HG02973 (cell line): Measurements from ENCODE around the gene CD55.
"Not testable (repeated sequence)": the region's sequence is repeated elsewhere in the genome, so short reads cannot be mapped to it uniquely, and the experiment has no call there.

ENCODE experiments used
- ATAC-seq: cut with Tn5 transposase; IDR thresholded peaks from one replicate; pipeline ENCODE4 v1.9.1; 2021; ENCODE audit warnings: moderate library complexity; ENCODE audit not compliant: unreplicated experiment

Gene CD55

DNA sequence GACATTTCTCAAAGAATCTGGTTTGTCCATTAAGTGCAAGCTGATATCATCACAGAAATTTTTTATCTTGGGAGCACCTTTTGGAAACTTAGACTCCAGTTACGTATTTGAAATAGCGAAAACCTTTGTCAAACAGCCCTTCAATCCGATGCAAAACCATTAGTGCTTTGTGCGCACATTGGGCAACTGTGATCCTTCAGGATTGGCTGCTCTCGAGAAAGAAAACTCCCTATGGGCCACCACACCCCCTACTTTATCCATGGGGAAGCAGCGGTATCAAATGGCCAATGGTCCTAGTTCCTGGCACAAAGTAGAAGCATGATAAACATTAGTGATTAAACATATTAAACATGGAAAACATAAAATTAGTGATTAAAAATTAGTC, 16.0 kb upstream of the CD55 start:
- ATAC-seq = no peak

DNA sequence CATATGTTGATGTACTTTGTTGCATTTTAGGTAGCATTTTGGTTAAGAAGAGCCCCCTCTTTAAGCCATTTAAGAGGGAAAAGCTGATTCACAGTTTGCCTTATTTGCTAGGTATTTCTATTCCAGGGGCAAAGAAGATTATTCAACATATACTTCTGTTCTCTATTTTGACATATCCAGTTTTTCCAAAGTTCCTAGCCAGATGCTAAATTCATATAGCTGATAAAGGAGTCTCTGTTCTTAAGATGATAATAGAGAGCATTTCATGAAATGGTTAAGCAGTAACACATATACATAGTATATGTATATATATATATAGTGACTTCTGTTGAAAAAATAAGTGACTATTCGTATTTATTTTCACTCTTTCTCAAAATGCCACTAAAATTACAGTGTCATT, 15.5 kb upstream of the CD55 start:
- ATAC-seq = no peak

DNA sequence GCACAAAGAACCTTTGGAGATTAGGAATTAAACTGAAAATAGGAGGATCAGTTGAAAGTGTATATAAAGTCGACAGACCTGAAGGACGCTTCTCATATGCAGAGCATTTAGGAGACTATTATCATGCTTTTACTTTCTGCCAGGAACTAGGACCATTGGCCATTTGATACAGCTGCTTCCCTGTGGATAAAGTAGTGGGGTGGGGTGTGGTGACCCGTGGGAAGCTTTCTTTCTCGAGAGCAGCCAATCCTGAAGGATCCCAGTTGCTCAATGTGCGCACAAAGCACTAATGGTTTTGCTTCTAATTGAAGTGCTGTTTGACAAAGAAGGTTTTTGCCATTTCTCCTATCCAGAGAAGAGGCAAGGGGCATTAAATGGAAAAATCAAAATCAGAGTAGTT, 14.9 kb upstream of the CD55 start:
- ATAC-seq = no peak

DNA sequence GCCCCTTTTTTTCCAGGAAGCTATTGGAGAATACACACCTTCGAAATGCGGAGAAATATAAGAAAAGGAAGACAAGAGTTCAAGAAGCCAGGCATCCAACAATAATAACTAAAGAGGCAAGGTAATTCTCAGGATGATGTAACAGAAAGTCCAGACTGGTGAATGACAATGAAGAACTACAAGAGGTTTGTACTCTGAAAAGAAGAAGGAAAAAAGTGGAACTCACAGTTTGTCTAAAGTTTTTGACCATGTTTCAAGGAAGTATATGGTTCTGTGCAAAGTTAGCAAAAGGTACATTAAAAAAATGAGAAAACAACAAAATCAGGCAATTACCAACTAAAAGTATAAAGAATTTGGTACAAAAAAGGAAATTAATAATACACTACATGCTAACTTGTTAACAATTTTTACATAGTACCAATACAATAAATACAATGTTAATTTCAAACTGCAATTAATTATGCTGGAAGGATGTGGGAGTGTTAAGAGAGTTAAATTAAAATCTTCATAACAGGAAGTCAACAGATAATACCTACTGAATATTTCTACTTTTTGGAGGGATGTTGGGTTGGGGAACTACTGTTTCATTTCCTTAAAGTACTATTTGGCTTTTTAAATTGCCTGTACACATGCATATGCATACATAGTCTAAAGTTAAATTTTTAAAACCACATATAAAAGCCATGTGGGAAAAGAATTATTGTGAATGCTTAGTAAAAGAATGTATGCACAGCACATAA, 12.9 kb upstream of the CD55 start:
- ATAC-seq = no peak

DNA sequence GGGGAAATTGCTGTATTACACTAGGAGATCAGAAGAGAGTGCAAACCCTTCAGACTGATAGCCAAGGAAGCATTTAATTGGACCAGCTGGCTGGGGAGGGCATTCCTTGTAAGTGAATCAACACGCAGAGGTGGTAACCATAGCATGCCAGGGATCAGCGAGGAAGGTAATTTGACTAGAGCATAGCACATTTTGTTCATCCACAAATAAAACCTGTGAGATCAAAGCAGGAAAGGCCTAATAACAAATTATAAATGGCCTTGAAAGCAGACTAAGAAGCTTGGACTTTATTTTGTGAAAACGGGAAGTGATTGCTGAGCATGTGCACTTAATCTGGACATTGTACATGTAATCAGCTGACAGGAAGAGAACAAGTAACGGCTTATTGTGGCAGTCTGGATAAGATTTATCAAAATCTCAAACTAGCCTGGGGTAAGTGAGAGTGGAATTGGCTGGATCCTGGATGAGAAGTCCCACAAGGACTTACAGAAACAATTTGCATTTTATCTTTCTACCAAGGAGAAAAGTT, 11.7 kb upstream of the CD55 start:
- ATAC-seq = no peak

DNA sequence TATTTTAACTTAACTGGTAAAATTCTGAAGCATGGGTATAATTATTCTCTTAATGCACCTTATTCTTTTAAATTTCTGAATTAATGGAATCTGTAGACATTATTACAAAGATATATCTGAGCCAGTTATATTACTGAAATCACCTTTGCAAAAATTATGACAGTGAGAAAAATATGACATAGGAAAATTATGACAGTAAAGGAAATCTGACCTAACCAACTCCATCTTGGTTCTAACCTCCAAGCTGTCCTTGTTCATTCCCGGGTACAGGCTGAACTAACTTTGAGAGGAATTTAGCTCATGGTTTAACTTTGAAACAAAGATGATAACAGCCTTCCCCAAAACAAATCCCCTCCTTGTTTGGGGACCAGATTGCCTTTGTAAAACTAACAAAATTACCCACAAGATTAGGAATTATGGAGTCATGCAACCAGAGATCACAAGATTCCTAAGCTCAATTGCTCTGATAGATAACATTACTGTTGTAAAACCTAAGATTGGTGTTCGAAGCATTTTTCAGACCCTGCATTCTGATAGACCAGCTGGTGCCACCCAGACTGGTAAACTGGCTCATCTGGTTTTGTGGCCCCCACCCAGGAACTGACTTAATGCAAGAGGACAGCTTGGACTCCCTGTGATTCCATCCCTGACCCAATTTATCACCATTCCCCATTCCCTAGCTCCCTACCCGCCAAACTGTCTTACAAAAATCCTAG, 9.4 kb upstream of the CD55 start:
- no peak for ATAC-seq

DNA sequence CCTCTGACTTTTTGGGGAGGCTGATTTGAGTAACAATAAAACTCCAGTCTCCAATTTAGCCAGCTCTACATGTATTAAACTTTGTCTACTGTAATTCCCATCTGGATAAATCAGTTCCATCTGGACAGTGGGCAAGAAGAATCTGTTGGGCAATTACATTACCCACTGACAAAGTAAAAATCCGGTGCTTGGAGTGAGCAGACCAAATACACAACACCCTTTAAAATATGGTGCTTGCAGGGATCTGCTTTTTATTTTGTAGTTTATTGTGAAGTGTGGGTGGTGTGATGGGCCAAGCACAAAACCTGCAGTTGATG, 8.9 kb upstream of the CD55 start:
- ATAC-seq = no peak

DNA sequence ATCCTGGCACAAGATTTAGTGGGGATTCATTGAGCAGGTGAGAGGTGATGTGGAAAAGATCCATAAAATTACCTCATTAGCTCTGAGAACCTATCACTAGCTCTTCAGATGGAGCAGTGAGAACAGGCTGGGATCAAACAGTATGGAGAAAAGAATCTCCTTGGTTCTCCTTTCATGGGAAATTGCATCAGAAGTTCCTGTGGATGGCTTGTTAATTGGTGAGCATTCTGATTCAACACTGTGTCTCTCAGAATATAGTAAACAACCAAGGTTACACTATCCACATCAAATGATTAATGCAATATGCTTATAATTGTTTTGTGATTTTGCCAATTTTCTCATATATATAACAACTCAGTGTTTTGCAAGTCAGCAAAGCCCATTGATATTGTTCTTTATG, 8.3 kb upstream of the CD55 start:
- ATAC-seq = no peak

DNA sequence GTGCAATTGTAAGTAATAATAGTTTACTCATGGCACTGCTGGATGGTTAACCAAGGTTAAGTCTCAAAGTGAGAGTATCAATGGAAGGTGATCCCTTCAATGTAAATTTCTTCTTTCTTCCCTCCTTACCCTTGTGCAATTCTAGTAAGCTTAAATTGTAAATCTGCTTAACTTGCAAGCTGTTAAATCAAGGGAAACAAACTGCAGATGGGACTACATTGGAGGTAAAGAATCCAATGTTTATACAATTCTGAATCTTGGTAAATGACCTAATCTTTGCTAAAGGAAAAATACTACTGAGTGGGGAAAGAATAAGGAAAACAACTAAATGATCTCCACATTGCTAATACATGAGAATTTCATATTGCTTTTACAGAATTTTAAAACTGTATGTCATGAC, 6.7 kb upstream of the CD55 start:
- no peak for ATAC-seq

DNA sequence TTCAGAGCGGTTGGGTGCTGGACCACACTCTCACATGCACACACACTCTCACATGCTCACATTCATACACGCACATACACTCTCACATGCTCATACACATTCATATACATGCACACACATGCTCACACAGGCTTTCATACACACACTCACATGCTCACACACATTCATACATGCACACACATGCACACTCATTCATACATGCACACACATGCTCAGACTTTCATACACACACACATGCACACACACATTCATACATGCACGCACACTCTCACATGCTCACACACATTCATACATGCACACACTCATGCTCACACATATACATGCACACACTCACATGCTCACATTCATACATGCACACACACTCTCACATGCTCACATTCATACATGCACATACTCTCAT, 6.0 kb upstream of the CD55 start:
- ATAC-seq = no peak

DNA sequence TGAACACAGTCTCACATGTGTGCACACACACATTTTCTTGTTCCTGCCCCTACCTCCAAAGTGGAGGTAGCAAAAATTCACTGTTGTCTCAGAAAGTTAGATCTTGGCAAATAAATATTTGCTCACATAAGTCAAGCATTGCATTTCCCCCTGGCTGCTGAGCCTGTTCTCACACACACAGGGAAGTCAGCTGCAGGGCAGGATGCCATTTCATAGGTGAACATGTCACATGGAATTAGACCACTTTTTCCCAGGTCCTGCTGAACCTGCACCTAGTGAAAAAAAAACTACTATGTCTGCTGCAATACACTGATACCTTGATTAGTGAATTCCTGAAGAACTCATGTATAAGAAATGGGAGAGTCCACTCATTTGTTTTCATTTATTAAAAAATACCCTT, 5.3 kb upstream of the CD55 start:
- no peak for ATAC-seq

DNA sequence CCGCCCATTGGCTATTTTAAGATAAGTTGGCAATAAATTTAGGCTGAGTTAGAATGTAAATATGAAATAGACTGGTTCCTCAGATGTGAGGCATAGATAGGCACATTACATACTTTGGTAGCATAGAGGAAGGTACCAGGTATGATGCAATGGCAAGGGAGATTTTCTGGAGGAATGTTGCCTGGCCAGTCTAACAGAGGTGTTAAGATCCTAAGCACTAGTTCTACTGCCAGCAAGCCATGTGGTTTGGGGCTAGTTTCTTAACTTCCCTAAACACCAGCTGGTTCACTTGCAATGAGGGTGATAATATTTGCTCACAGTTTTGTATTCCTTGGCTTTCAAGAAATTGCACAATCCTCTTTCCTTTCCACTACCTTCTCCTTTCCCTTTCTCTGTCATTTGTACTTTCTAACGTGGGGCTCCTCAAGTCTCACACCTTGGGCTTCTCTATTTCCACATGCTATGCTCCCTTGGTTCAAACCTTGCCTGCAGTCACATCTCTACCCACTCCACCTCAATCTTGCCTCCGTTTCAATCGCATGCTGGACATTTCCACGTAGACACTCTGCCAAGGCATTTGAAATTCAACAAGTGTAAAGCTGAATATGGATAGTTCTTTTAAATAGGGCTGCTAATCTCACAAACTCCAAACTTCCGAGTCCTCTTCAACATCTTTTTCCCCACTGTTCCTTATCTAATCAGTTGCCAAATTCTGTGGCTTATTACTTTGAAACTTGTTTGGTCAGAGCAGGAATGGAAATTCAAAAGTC, 4.7 kb upstream of the CD55 start:
- no peak for ATAC-seq

DNA sequence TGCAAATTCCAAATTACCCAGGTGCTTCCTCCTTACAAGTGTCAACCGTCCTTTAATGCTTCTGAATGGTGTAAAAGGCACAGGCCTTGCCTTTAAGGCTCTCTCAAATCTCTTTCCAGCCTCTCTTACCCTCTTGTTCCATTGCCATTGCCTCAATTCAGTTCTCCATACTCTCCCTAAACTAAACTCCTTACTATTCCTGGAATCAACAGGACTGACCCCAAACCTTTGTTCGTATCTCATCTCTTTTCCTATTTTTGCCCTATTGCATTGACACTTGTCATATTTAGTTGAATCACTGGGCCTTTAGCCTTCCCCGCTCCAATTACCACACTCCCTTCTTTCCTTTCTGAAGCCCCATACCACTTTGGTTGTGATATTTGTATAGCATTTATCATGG, 3.9 kb upstream of the CD55 start:
- ATAC-seq = no peak

DNA sequence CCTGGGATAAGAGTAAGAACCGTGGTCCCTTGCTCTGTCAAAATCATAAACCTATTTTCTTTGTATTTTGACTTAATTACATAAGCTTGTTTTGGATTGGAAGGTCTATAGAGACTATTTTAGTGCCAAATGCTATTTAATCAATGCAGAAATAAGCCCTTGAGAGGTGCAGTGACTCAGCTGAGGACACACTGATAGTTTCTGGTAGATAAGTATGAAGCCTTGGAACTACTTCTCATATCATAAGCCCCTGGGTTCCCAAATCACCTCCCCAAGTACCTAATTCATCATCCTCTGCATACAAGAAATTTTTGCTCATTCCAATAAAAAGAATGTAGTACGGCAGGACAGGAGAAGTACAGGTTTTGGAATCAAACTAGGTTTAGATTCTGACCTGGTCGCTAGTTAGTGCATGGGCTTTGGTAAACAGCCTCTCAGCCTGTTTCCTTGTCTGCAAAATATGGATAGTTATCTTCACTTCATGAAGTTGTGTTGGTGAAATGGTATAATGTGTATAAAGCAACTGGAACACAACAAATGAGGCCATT, 3.3 kb upstream of the CD55 start:
- no peak for ATAC-seq

DNA sequence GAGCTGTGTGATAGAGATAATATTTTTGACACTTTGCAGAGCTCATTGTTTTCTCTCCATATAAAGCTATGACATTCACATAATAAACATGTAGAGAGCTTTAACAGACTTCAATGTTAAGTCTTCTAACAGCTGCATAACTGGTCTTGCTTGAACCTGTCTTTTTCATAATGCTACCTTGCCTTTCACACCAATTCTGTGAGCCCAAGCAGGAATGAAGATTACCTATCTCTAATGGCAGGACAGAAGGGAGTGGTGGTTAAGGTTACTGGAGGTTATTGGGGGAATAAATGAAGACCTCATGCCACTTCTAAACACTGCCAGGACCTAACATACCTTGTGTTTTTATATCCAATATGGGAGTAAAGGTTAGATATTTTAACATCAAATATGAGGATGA, 2.3 kb upstream of the CD55 start:
- ATAC-seq = no peak

DNA sequence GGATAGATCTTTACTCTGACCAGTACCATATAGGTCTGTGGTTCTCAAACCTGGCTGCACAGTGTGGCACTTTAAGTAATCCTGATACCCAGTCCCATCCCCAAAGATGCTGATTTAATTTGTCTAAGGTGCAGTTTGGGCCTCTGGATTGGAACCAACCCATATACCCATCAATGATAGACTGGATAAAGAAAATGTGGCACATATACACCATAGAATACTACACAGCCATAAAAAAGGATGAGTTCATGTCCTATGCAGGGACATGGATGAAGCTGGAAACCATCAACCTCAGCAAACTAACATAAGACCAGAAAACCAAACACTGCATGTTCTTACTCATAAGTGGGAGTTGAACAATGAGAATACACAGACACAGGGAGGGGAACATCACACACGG, 1.4 kb upstream of the CD55 start:
- ATAC-seq = not testable (repeated sequence)

DNA sequence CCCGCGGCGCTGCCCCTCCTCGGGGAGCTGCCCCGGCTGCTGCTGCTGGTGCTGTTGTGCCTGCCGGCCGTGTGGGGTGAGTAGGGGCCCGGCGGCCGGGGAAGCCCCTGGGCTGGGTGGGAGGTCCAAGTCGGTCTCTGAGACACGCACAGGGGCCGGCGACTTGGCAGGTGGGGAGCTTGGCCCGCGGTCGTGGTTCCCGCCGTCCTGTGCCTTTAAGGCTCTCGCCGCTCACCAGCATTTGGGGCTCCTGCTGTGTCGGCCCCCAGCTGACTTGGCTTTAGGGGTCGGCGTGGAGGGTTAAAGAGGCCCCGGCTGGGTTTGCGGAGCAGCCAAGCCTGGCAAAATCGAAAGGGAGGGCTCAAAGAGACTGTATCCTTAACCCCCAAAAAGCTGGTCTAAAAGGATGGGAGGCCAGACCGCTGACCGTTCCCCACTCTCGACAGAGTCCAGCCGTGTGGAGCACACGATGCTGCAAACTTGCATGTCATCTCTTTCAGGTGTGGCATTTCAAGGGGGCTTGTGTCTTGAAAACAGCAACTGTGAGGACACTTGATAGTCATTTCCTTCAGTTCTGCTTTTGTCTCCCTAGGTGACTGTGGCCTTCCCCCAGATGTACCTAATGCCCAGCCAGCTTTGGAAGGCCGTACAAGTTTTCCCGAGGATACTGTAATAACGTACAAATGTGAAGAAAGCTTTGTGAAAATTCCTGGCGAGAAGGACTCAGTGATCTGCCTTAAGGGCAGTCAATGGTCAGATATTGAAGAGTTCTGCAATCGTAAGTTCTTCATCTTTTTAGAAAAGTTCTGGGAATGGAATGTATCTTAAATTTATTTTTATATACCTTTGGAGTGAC, 540 bp downstream of the CD55 start:
- peak; percentile 32 for ATAC-seq

DNA sequence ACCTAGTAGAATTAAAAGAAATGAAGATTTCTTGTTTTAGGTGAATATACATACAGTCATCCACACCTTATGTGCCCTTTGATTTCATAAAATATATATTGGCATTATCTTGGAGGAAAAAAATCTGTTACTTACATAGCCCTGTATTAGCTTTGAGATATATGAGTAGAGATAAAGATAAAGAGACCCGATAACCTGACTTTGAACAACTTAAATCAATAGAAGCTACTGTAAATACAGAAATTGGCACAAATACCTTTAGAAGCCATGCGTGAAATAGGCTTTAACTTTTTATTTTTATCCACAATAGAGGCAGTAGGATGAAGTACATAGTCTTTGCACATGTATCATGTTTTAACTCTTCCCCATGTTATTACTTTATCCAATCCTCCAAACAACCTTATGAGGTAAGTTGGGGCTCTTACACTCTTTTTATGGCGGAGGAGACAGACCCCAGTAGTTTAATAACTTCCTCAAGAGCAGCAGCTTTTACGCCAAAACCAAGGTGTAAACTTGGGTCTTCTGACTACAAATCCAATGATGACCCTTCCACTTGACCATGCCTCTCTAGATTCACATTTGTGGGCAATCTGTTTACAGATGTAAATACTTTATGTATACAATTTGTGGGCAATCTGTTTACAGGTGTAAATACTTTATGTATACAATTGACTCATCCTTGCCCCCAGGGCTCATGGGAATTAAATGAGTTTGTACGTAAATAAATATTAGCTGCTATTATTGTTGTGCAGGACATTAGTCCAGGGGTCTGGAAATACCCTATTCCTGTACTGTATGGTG, 2.1 kb downstream of the CD55 start:
- no peak for ATAC-seq

DNA sequence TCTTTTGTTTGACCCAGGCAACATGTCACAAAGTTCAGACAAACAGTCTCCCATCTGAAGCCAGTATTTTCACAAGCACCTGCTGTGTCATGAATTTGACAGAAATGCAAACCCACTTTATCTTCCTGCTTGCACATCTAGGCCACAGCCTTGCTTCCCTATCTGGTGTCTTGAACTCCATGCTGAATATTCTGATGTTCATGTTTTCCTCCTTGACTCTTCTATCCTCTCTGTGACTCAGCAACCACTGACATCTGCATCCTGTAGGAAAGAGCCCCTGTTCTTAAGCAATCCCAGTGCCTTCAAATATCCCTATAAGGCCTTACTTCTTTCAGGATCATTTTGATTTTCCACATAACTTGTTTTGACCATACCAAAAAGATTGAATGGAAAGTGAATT, 6.5 kb downstream of the CD55 start:
- ATAC-seq = no peak

DNA sequence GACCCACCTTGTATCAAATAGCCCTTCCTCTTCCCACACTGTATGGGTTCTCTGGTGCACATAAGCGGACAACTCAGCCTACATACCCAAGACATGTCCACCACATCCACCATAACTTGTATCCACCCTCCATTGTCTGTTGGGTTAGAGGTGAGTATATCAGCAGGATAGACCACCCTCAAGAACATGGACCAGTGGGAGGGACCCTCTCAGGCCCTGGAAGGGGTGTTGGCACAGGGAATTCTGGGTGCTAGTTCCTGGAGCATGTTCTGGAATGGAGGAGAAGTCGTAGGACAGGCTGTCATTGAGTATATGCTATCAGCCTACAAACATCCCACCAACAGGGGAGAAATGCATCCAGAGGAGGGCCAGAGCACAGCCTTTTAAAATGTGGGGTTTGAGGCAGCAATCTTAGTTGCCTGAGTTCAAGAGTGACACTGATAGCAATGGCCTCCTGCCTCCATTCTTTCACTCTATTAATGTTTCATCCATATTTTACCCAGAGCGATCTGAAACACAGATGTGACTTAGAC, 7.5 kb downstream of the CD55 start:
- no peak for ATAC-seq
